GM18505 (cell line): ENCODE results near the gene P4HA1.
A peak's percentile ranks its signal among the peaks of the same experiment; 100 is the strongest.
"Not testable (repeated sequence)": the region's sequence is repeated elsewhere in the genome, so short reads cannot be mapped to it uniquely, and the experiment has no call there.

Experiments
- ATAC-seq: cut with Tn5 transposase; IDR thresholded peaks from one replicate; pipeline ENCODE4 v1.9.1; 2021; ENCODE audit not compliant: unreplicated experiment
- POLR2A ChIP-seq: IDR thresholded peaks from 4 replicates; pipeline ENCODE4 v1.6.1; 2011; ENCODE audit warnings: borderline replicate concordance; ENCODE audit not compliant: insufficient read depth, insufficient read length; ENCODE audit errors: extremely low read depth

The P4HA1 gene

GRCh38 chr10:73096449-73097304 lies at the start of gene P4HA1:
Gene P4HA1 (minus strand): TSS chr10:73096866. CDS start chr10:73074883, 21,983 bp downstream.
- peak; percentile 92 for ATAC-seq
- peak; percentile 99 for TF ChIP-seq POLR2A

GRCh38 chr10:73141603-73142002 lies 44.9 kb upstream of the P4HA1 start:
- no peak for ATAC-seq
- TF ChIP-seq POLR2A: no peak

GRCh38 chr10:73139251-73139650 lies 42.6 kb upstream of the P4HA1 start:
- no peak for TF ChIP-seq POLR2A
- no peak for ATAC-seq

- no peak for TF ChIP-seq POLR2A
- no peak for ATAC-seq
These were observed 40.0 kb upstream of the P4HA1 start for GRCh38 chr10:73136627-73137026.

GRCh38 chr10:73134727-73135126 lies 38.1 kb upstream of the P4HA1 start:
- ATAC-seq: no peak
- TF ChIP-seq POLR2A: no peak

GRCh38 chr10:73131913-73132686 lies 35.4 kb upstream of the P4HA1 start:
- no peak for ATAC-seq

GRCh38 chr10:73131301-73131700 lies 34.6 kb upstream of the P4HA1 start:
- TF ChIP-seq POLR2A: no peak
- no peak for ATAC-seq

More at GRCh38 chr10:73131913-73132686, 35.4 kb upstream of the P4HA1 start:
- no peak for TF ChIP-seq POLR2A

GRCh38 chr10:73126343-73126742 lies 29.7 kb upstream of the P4HA1 start:
- TF ChIP-seq POLR2A: no peak
- ATAC-seq: no peak

- no peak for TF ChIP-seq POLR2A
These were observed 23.3 kb upstream of the P4HA1 start for GRCh38 chr10:73119952-73120351.

GRCh38 chr10:73119457-73119856 lies 22.8 kb upstream of the P4HA1 start:
- TF ChIP-seq POLR2A: no peak
- ATAC-seq: no peak

More at GRCh38 chr10:73119952-73120351, 23.3 kb upstream of the P4HA1 start:
- no peak for ATAC-seq

GRCh38 chr10:73117976-73118743 lies 21.5 kb upstream of the P4HA1 start:
- ATAC-seq: peak; percentile 72
- TF ChIP-seq POLR2A: no peak

- ATAC-seq: no peak
- TF ChIP-seq POLR2A: no peak
These were observed 19.4 kb upstream of the P4HA1 start for GRCh38 chr10:73116017-73116416.

GRCh38 chr10:73113551-73113950 lies 16.9 kb upstream of the P4HA1 start:
- no peak for ATAC-seq
- no peak for TF ChIP-seq POLR2A

GRCh38 chr10:73112032-73112431 lies 15.4 kb upstream of the P4HA1 start:
- ATAC-seq: not testable (repeated sequence)
